Measurements from ENCODE around the gene TMCC3. TPM values are rescaled to one million over a fixed set of nuclear protein-coding genes. Genes with fewer than 3 reads are reported as not detected.
"Not testable (repeated sequence)": the region's sequence is repeated elsewhere in the genome, so short reads cannot be mapped to it uniquely, and the experiment has no call there.

The TMCC3 gene
- total and polyA plus RNA-seq, 7 donors, result 10.6 to 61.6 (median 21.2) TPM

DNA sequence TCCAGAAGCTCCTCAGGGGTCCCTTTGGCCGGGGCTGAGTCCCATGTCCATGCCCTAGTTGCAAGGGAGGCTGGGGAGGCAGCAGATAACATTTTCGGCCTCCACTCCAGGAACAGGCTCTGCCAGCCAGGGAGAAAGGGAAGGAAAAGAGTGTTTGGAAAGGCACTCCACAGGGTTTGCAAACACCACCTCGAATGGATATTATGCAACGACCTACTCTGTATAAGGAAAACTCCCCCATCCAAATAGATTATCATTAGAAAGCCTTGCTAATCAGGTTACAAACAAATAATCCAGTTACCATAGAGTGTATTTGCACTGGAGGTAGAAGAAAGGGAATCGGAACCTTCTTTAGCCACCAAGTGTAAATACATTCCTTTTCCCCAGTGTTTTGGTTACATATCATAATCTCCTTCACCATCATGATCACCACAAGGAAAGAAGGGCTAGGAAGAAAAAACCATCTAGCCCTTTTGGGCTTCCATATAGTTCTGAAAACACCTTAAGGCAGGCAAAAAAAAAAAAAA, 40.4 kb downstream of the TMCC3 start:
- ATAC-seq, result no peak
- 73 to 86% (median 77%) methylated on average over 5 of the region's 5 CpGs for WGBS, 3 donors
- H3K27ac ChIP-seq, result no peak overlapping the region
- TF ChIP-seq, protein P1, sequence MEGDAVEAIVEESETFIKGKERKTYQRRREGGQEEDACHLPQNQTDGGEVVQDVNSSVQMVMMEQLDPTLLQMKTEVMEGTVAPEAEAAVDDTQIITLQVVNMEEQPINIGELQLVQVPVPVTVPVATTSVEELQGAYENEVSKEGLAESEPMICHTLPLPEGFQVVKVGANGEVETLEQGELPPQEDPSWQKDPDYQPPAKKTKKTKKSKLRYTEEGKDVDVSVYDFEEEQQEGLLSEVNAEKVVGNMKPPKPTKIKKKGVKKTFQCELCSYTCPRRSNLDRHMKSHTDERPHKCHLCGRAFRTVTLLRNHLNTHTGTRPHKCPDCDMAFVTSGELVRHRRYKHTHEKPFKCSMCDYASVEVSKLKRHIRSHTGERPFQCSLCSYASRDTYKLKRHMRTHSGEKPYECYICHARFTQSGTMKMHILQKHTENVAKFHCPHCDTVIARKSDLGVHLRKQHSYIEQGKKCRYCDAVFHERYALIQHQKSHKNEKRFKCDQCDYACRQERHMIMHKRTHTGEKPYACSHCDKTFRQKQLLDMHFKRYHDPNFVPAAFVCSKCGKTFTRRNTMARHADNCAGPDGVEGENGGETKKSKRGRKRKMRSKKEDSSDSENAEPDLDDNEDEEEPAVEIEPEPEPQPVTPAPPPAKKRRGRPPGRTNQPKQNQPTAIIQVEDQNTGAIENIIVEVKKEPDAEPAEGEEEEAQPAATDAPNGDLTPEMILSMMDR (IDR thresholded peaks at IDR 0.05), result no peak
- no peaks in the 10 kb centered on the region for H3K36me3 ChIP-seq (ENCODE audit: insufficient read depth in 1 of 2, low read depth in 1 of 2)
- no peak for DNase-seq
- no peaks in the 10 kb centered on the region for H3K9me3 ChIP-seq
- H3K4me3 ChIP-seq, result no peak overlapping the region
- intact Hi-C loops (cut with DNase I), result no loop called here
- no peaks in the 10 kb centered on the region for H3K27me3 ChIP-seq (ENCODE audit: insufficient read depth in 3 of 3, low read length in 2 of 3)
- peaks cover 11% of the 10 kb centered on the region for H3K4me1 ChIP-seq

DNA sequence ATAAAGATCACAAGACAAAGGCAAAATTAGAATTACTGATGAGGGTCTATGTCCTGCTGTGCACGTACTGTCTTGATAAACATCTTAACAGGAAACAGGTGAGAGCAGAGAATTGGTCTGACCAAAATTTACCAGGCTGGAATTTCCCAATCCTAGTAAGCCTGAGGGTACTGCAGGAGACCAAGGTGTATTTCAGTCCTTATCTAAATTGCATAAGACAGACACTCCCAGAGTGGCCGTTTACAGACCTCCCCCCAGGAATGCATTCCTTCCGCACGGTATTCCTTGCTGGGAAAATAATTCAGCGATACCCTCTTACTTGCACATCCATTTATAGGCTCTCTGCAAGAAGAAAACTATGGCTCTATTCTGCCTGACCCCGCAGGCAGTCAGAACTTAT, 43.5 kb downstream of the TMCC3 start:
- H3K4me3 ChIP-seq; H3K27me3 ChIP-seq (ENCODE audit: insufficient read depth in 3 of 3, low read length in 2 of 3); H3K36me3 ChIP-seq (ENCODE audit: insufficient read depth in 1 of 2, low read depth in 1 of 2); H3K27ac ChIP-seq; H3K9me3 ChIP-seq; ATAC-seq; intact Hi-C loops (cut with DNase I); DNase-seq: not testable (repeated sequence)
- peaks cover 15% of the 10 kb centered on the region for H3K4me1 ChIP-seq
- 52 to 77% (median 68%) methylated on average over 6 of the region's 6 CpGs for WGBS, 3 donors

DNA sequence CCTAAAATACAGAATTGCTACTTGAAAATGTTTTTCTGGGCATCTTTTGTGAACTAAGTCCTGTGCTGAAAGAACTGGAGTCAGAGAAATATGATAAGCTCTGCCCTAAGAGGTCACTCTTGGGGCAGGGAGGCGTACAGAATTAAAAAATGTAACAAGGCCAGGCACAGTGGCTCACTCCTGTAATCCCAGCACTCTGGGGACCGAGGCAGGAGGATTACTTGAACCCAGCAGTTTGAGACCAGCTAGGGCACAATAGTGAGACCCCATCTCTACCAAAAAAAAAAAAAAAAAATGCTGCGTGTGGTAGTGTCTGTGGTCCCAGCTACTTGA, 46.0 kb downstream of the TMCC3 start:
- peak overlapping the region; percentile 7 for H3K27ac ChIP-seq
- H3K27me3 ChIP-seq (ENCODE audit: insufficient read depth in 3 of 3, low read length in 2 of 3), result no peaks in the 10 kb centered on the region
- DNase-seq (no peak), ATAC-seq (peak in 3 of 4 donors; percentile 24 to 52 (median 45))
- WGBS, 3 donors, result 21 to 51% (median 32%) methylated on average over 3 of the region's 3 CpGs
- no peaks in the 10 kb centered on the region for H3K36me3 ChIP-seq (ENCODE audit: insufficient read depth in 1 of 2, low read depth in 1 of 2)
- intact Hi-C loops (cut with DNase I), result loop anchor here (5.0 kb wide), 1 partner anchor 158 kb away; no protein-coding TSS in a partner anchor
- H3K9me3 ChIP-seq, result no peaks in the 10 kb centered on the region
- H3K4me3 ChIP-seq, result no peak overlapping the region
- peaks cover 25% of the 10 kb centered on the region for H3K4me1 ChIP-seq
- TF ChIP-seq, protein P1 (IDR thresholded peaks at IDR 0.05), result no peak

DNA sequence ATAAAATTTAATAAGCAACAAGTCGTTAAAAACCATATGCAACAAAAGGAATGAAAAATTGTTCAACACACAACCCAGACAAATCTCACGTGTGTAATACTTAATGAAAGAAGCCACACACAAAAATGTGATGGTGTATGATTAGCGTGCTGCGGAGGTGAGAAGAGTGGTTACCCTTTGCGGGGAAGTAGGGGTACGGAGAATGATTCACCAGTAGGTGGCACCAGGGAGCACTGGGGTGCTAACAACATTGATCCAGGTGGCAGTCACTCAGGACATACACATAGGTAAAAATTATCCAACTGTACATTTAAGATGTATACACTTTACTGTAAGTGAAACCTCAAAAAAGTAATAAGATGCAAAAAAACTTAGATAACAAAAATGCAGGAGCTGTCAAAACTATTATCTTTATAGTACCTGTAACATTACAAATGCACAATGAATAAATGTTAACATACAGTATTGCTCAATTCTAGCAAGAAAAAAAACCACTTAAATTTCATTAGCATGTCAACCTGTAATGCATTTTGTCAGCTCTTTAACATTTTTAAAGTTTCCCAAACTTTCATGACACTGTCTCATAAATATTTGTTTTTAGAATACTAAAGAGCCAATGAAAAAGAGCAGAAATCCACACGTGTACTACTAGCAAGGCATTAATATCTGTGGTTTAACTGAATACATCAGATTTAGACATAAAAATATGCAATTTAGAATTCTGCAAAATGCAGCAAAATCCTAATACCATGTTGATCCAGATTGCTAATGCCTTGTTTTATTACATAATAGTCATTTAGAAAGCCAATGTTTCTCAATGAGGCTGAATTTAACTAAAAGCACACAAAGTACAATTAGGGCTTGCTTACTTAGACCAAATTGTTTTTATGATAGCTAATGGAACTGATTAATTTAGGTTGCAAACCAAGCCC, 46.7 kb downstream of the TMCC3 start:
- 74 to 82% (median 75%) methylated on average over 7 of the region's 7 CpGs for WGBS, 3 donors
- intact Hi-C loops (cut with DNase I), result loop anchor here (5.0 kb wide), 1 partner anchor 159 kb away; no protein-coding TSS in a partner anchor

DNA sequence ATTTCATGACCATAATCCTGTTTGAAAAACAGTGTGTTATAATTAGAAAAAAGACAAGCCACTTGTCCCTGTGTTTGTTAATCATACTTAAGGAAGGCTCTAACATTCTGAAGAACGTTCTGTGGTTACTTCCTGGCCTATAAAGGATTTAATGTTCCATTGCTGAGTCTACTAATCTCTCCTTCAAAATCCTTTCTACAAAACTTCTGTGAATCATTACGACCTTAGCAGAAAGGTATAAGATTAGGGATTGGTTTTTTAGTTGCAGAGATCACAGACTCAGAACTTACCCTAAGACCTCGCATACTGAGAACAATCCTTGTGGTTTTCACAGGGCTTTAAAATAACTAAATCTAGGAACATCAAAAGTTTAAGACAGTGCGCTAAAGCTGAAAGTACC, 48.3 kb downstream of the TMCC3 start:
- DNase-seq (no peak), ATAC-seq (peak in 3 of 4 donors; percentile 41 to 76 (median 57))
- Histone ChIP-seq H3K27ac (peak overlapping the region; percentile 65), H3K4me3 (no peak overlapping the region), H3K27me3 (ENCODE audit: insufficient read depth in 3 of 3, low read length in 2 of 3) (no peaks in the 10 kb centered on the region), H3K9me3 (no peaks in the 10 kb centered on the region), H3K4me1 (peaks cover 32% of the 10 kb centered on the region), H3K36me3 (ENCODE audit: insufficient read depth in 1 of 2, low read depth in 1 of 2) (no peaks in the 10 kb centered on the region)
- TF ChIP-seq, protein P1 (IDR thresholded peaks at IDR 0.05), result no peak
- WGBS, 3 donors, result 71 to 84% (median 79%) methylated on average over 4 of the region's 4 CpGs
- intact Hi-C loops (cut with DNase I), result loop anchor here (5.0 kb wide), 1 partner anchor 160 kb away; no protein-coding TSS in a partner anchor

More for the DNA sequence above, 46.7 kb downstream of the TMCC3 start:
- Histone ChIP-seq H3K27ac (peak overlapping the region; percentile 7), H3K36me3 (ENCODE audit: insufficient read depth in 1 of 2, low read depth in 1 of 2) (no peaks in the 10 kb centered on the region), H3K4me1 (peaks cover 25% of the 10 kb centered on the region), H3K4me3 (no peak overlapping the region), H3K9me3 (no peaks in the 10 kb centered on the region), H3K27me3 (ENCODE audit: insufficient read depth in 3 of 3, low read length in 2 of 3) (no peaks in the 10 kb centered on the region)
- TF ChIP-seq, protein P1 (IDR thresholded peaks at IDR 0.05), result peak; percentile 62
- ATAC-seq, result peak; percentile 49 to 79 (median 64)
- no peak for DNase-seq

DNA sequence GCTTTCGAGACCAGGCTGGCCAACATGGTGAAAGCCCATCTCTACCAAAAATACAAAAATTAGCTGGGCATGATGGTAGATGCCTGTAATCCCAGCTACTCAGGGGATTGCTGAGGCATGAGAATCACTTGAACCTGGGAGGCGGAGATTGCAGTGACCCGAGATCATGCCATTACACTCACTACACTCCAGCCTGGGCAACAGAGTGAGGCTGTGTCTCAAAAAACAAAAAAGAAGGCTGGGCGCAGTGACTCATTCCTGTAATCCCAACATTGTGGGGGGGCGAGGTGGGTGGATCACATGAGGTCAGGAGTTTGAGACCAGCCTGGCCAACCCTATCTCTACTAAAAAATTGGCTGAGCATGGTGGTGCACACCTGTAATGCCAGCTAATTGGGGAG, 49.0 kb downstream of the TMCC3 start:
- intact Hi-C loops (cut with DNase I), result loop anchor here (5.0 kb wide), 1 partner anchor 161 kb away; no protein-coding TSS in a partner anchor
- DNase-seq; H3K27me3 ChIP-seq (ENCODE audit: insufficient read depth in 3 of 3, low read length in 2 of 3); H3K4me3 ChIP-seq; H3K36me3 ChIP-seq (ENCODE audit: insufficient read depth in 1 of 2, low read depth in 1 of 2); H3K9me3 ChIP-seq: not testable (repeated sequence)
- ATAC-seq, result peak in 1 of 4 donors; percentile 8
- H3K27ac ChIP-seq, result peak overlapping the region; percentile 65
- 82 to 94% (median 92%) methylated on average over 5 of the region's 5 CpGs for WGBS, 3 donors
- peaks cover 37% of the 10 kb centered on the region for H3K4me1 ChIP-seq
